MG63 (cell line): ENCODE measurements around the gene OR2A7. TPM values are rescaled to one million over a fixed set of nuclear protein-coding genes. Genes with fewer than 3 reads are reported as not detected.
"Not testable (repeated sequence)": the region's sequence is repeated elsewhere in the genome, so short reads cannot be mapped to it uniquely, and the experiment has no call there.

Experiments
- DNase-seq: peaks from one replicate; pipeline ENCODE4 v3.0.0-alpha.2; 2020
- H3K27me3 ChIP-seq: fragments of 250-450 bp; sonication (Bioruptor Pico); 2 replicates; pipeline ENCODE4 v1.5.1; 2020; ENCODE audit warnings: mild to moderate bottlenecking, moderate library complexity
- H3K36me3 ChIP-seq: fragments of 250-450 bp; sonication (Bioruptor Pico); 2 replicates; pipeline ENCODE4 v1.5.1; 2020; ENCODE audit warnings: mild to moderate bottlenecking, moderate library complexity
- H3K4me3 ChIP-seq: fragments of 250-450 bp; sonication (Bioruptor Pico); 2 replicates; pipeline ENCODE4 v1.5.1; 2020; ENCODE audit warnings: mild to moderate bottlenecking, moderate library complexity
- H3K9me3 ChIP-seq: fragments of 250-450 bp; sonication (Bioruptor Pico); 2 replicates; pipeline ENCODE4 v1.5.1; 2020; ENCODE audit warnings: mild to moderate bottlenecking, moderate library complexity
- total RNA-seq: library from RNA; depleted of rRNA; stranded (reverse); fragments of >200 nt; shearing (Covaris generic); gene quantifications from 2 replicates; pipeline ENCODE4 v1.2.3, GENCODE V29; 2014; ENCODE audit warnings: low replicate concordance; rRNA removed

Gene OR2A7
- 0.79 TPM in 1 of 2 replicates, not detected in the other for total RNA-seq

GRCh38 chr7:144264692-144265091 lies at the start of gene OR2A7:
Gene OR2A7, minus strand, starts transcription at chr7:144264792. Its CDS starts 5,164 bp downstream, at chr7:144259628.
- not testable (repeated sequence) for DNase-seq, H3K9me3 ChIP-seq, H3K27me3 ChIP-seq, H3K4me3 ChIP-seq, H3K36me3 ChIP-seq

GRCh38 chr7:144311872-144312469 lies 47.4 kb upstream of the OR2A7 start, which contains the start of gene OR2A1:
Gene OR2A1, plus strand, starts transcription at chr7:144312419. Its CDS starts 5,706 bp downstream, at chr7:144318125.
- H3K9me3 ChIP-seq, result not testable (repeated sequence)

GRCh38 chr7:144311218-144311617 lies 46.6 kb upstream of the OR2A7 start:
- H3K36me3 ChIP-seq, H3K9me3 ChIP-seq, DNase-seq, H3K4me3 ChIP-seq, H3K27me3 ChIP-seq: not testable (repeated sequence)

More at GRCh38 chr7:144311872-144312469, 47.4 kb upstream of the OR2A7 start, which contains the start of gene OR2A1:
- H3K27me3 ChIP-seq, H3K4me3 ChIP-seq, H3K36me3 ChIP-seq, DNase-seq: not testable (repeated sequence)

GRCh38 chr7:144309702-144310101 lies 45.1 kb upstream of the OR2A7 start:
- not testable (repeated sequence) for H3K27me3 ChIP-seq, H3K4me3 ChIP-seq, H3K9me3 ChIP-seq, DNase-seq, H3K36me3 ChIP-seq

GRCh38 chr7:144305156-144305555 lies 40.6 kb upstream of the OR2A7 start:
- not testable (repeated sequence) for H3K9me3 ChIP-seq, H3K4me3 ChIP-seq, DNase-seq, H3K36me3 ChIP-seq, H3K27me3 ChIP-seq

GRCh38 chr7:144303607-144304006 lies 39.0 kb upstream of the OR2A7 start:
- H3K4me3 ChIP-seq, DNase-seq, H3K36me3 ChIP-seq, H3K27me3 ChIP-seq, H3K9me3 ChIP-seq: not testable (repeated sequence)

GRCh38 chr7:144302578-144303303 lies 38.1 kb upstream of the OR2A7 start:
- not testable (repeated sequence) for H3K9me3 ChIP-seq, H3K27me3 ChIP-seq, H3K36me3 ChIP-seq, H3K4me3 ChIP-seq, DNase-seq

- H3K9me3 ChIP-seq, H3K4me3 ChIP-seq, H3K27me3 ChIP-seq, DNase-seq, H3K36me3 ChIP-seq: not testable (repeated sequence)
Observed at GRCh38 chr7:144293794-144294499, 29.4 kb upstream of the OR2A7 start.

GRCh38 chr7:144292384-144293161 lies 28.0 kb upstream of the OR2A7 start:
- H3K4me3 ChIP-seq, H3K27me3 ChIP-seq, DNase-seq, H3K9me3 ChIP-seq, H3K36me3 ChIP-seq: not testable (repeated sequence)

GRCh38 chr7:144291607-144292006 lies 27.0 kb upstream of the OR2A7 start:
- not testable (repeated sequence) for DNase-seq, H3K36me3 ChIP-seq

GRCh38 chr7:144287171-144287784 lies 22.7 kb upstream of the OR2A7 start:
- H3K9me3 ChIP-seq, H3K36me3 ChIP-seq, DNase-seq, H3K27me3 ChIP-seq, H3K4me3 ChIP-seq: not testable (repeated sequence)

More at GRCh38 chr7:144291607-144292006, 27.0 kb upstream of the OR2A7 start:
- not testable (repeated sequence) for H3K27me3 ChIP-seq, H3K9me3 ChIP-seq, H3K4me3 ChIP-seq

- not testable (repeated sequence) for H3K4me3 ChIP-seq, H3K36me3 ChIP-seq, DNase-seq, H3K9me3 ChIP-seq, H3K27me3 ChIP-seq
Observed at GRCh38 chr7:144283716-144284115, 19.1 kb upstream of the OR2A7 start.

- H3K27me3 ChIP-seq, H3K4me3 ChIP-seq, H3K36me3 ChIP-seq, H3K9me3 ChIP-seq, DNase-seq: not testable (repeated sequence)
Observed at GRCh38 chr7:144282490-144282889, 17.9 kb upstream of the OR2A7 start.

GRCh38 chr7:144281981-144282380 lies 17.4 kb upstream of the OR2A7 start:
- not testable (repeated sequence) for H3K27me3 ChIP-seq, H3K4me3 ChIP-seq, H3K9me3 ChIP-seq, DNase-seq, H3K36me3 ChIP-seq

- H3K4me3 ChIP-seq, DNase-seq, H3K36me3 ChIP-seq, H3K27me3 ChIP-seq, H3K9me3 ChIP-seq: not testable (repeated sequence)
Observed at GRCh38 chr7:144280010-144280409, 15.4 kb upstream of the OR2A7 start.

- DNase-seq, H3K9me3 ChIP-seq, H3K27me3 ChIP-seq: not testable (repeated sequence)
Observed at GRCh38 chr7:144275281-144275680, 10.7 kb upstream of the OR2A7 start.

More at GRCh38 chr7:144275281-144275680, 10.7 kb upstream of the OR2A7 start:
- not testable (repeated sequence) for H3K4me3 ChIP-seq, H3K36me3 ChIP-seq
